GM18519 (cell line): Measurements from ENCODE around the gene OLFM1.
"Not testable (repeated sequence)": the region's sequence is repeated elsewhere in the genome, so short reads cannot be mapped to it uniquely, and the experiment has no call there.

ENCODE experiments used
- ATAC-seq: cut with Tn5 transposase; IDR thresholded peaks from one replicate; pipeline ENCODE4 v1.9.1; 2021; ENCODE audit warnings: mild to moderate bottlenecking, moderate library complexity; ENCODE audit not compliant: unreplicated experiment, low FRiP score

The OLFM1 gene

DNA sequence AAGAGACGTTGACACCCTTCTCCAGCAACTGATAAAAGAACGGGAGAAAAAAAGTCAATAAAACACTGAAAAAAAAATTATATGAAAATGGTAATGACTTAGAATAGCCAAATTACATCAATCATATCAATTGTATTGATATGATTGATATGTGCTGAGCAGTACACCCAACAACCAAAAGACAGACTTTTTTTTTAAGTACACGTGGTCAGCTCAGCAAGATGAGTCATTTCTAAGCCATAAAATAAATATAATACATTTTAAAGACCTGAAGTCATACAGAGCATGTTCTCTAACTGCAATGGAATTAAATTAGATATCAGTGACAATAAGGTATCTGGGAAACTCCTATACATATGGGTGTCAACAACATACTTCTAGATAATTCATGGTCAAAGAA, 30.9 kb upstream of the OLFM1 start:
- no peak for ATAC-seq

DNA sequence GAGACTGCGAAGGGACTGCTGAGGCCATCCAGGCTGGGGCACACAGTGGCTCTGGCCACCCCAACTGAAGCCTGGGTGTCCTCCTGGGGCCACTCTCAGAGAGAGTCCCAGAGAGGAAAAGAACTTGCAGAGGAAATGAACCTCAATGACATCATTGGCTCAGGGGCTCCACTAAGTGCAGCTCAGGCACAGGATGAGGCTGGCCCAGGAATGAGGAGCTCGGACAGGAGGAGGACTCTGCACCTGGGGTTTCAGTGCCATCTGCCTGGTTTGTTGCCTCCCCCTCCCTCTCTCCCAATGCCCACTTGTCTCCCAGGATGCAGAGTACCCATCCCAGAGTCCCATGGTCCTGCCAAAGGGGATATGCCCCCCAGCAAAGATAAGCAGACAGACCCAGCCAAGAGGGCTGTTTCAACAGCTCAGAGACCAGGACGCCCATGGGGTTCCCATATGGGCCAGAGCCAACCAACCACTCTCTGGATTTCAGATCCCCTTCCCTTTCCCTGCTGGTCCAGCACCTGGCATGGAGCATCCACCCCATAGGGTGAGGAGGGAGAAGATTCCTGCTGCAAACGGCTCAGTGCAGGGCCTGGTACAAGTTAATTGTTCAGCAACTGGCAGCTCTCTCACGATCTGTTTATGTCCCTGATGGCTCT, 26.9 kb upstream of the OLFM1 start:
- ATAC-seq, result no peak

DNA sequence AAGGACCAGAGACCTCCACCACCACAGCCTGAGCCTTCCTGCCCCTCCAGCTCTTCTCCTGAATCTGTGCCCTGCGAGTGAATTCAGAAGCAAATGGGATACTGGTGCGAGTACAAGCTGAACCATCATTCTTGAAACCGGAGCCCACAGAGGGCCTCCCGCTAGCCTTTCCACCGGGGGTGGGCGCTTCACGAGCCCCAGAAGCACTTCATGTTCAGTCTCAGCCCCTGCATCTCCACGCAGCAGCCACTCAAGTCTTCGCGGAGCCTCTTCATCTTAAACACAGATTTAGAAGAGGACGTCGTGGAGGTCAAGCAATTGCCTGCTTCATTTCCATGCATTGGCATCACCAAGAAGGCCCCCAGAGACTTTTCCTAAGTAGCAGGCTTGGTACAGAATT, 26.0 kb upstream of the OLFM1 start:
- no peak for ATAC-seq

DNA sequence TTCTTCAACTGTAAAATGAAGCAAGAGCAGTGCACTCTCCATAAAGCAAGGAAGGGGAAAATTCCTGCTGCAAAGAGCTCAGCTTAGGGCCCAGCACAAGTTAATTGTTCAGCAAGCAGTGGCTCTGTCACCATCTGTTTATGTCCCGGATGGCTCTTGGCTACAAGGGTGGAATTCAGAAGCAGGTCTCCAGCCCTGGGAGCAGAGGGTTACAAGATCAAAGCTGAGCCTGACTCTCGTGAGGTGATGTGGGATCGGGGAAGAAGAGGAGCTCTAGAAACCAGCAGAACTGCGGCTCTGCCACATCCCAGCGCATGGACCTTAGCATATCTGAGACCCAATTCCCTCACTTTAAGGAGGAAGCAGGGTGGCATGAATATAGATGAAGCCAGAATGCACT, 25.2 kb upstream of the OLFM1 start:
- no peak for ATAC-seq

DNA sequence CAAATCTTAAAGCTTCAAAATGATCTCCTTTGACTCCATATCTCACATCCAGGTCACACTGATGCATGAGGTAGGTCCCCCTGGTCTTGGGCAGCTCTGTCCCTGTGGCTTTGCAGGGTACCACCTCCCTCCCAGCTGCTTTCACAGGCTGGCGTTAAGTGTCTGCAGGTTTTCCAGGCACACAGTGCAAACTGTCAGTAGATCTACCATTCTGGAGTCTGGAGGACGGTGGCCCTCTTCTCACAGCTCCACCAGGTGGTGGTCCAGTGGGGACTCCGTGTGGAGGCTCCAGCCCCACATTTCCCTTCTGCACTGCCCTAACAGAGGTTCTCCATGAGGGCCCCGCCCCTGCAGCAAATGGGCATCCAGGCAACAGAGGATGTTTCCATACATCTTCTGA, 24.0 kb upstream of the OLFM1 start:
- ATAC-seq, result not testable (repeated sequence)

DNA sequence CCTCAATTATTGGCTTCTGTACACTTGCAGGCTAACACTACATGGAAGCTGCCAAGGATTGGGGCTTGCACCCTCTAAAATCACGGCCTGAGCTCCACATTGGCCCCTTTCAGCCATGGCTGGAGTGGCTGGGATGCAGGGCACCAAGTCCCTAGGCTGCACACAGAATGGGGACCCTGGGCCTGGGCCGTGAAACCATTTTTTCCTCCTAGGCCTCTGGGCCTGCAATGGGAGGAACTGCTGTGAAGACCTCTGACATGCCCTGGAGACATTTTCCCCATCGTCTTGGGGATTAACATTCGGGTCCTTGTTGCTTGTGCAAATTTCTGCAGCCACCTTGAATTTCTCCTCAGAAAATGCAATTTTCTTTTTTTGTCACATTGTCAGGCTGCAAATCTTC, 23.6 kb upstream of the OLFM1 start:
- ATAC-seq, result not testable (repeated sequence)

DNA sequence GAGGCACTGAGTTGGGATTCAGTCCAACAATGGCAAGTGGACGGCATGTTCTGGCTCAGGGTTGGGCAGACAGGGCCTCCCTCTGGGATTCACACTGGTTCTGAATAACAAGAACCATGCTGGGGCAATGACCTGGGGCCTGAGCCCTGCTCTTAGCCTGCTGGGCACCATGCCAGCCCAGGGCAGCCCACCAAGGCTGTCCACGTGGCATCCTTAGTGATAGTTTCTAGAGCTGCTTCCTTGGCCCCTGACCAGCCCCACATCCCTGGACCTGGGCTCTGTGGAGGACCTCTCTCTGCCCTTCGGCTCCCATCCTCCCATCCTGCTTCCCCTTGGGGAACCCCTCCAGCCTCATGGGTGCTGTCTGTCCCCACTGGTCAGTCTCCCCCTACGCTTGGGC, 22.3 kb upstream of the OLFM1 start:
- ATAC-seq, result no peak

DNA sequence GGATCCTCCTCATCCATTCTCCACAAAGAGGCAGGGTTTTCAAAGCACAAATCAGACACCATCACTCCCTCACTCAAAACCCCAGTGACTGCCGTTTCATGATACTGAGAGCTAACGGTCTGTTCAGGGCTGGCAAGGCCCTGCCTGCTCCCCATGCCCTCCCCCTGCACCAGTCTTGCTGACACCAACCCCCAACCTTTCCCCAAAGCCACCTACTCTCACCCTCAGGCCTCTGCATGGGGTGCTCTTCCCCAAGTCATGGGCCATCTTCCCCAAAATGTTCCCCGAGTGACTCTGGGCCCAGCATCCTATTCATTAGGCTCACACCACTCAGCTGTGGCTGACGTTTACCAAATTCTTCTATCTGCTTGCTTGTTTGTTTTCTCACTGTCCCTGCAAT, 21.7 kb upstream of the OLFM1 start:
- no peak for ATAC-seq

DNA sequence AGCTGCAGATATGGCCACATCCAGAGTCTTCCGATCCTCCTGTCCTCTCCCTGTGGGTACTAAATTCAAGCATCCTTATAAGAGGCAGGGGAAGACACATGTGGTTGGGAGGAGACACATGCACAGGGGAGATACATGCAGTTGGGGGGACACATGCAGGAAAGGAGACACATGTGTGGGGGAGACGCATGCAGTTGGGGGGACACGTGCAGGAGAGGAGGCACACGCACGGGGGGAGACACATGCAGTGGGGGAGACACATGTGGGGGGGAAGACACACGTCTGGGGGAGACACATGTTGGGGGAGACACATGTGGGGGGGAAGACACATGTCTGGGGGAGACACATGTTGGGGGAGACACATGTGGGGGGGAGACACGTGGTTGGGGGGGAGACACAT, 21.2 kb upstream of the OLFM1 start:
- ATAC-seq, result no peak

DNA sequence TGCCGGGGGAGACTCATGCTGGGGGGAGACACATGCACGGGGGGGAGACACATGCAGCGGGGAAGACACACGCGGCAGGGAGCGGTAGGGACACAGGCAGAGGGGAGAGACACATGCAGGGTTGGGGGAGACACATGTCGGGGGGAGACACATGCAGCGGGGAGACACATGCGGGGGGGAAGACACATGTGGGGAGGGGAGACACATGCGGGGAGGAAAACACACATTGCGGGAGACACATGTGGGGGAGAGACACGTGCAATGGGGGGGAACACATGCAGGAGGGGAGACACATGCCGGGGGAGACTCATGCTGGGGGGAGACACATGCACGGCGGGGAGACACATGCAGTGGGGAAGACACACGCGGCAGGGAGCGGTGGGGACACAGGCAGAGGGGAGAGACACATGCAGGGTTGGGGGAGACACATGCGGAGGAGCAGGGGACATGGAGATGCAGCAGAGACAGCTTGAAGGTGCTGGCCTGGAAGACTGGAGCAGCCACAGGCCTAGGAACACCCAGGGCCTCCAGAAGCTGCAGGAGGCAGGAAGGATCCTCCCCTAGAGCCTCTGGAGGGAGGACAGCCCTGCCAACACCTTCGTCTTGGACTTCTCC, 20.3 kb upstream of the OLFM1 start:
- no peak for ATAC-seq

DNA sequence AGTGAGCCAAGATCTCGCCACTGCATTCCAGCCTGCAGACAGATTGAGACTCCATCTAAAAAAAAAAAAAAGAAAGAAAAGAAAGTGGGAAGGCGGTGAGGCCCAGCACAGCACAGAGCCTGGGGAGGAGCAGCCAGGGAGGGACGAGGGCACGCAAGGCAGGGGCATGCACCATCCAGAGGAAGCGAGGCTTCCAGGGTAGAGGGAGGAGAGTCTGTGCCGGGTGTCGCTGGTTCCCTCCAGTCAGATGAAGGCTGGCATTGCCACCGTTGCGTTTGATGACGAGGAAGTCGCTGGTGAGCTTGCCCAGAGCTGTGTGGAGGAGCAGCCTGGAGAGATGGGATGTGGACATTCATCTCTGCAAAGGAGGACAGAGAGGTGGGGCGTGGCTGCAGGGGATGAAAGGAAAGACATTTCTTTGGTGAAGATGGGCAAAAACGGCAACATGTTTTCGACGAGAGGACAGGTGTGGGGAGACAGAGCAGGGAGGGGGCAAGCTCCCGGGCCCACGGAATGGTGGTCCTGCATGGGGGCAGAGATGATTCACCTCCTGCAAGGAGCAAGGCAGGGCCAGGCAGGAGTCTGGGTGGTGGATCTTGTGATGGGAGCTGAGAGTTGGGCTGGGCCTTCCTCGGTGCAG, 18.6 kb upstream of the OLFM1 start:
- no peak for ATAC-seq

DNA sequence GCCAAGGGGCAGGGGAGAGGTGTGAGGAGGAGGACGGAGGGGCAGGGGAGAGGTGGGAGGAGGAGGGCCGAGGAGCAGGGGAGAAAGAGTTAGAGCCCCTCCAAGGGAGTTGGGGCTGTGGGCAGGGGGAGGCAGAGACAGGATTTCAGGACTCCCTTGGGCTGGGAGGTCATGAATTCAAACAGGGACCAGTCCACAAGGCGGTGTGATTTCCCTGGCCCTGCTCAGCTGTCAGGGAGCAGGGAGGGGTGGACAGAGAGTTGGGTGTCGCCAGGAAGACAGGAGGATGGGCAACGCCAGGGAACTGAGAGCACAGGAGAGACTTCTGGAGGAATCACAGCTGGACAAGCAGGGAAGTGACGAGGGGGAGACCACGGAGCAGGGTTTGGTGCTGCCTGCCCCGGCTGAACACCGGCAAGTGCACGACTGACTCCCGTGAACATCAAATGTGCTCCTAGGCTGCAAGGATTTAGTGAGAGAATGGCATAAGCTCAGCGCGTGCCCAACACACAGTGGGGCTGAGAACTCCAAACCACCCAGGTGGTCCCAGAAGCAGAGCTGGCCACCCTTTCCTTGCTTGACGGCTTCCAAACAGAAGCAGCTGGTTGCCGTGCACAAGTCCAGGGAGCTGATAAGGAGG, 17.8 kb upstream of the OLFM1 start:
- ATAC-seq, result no peak

DNA sequence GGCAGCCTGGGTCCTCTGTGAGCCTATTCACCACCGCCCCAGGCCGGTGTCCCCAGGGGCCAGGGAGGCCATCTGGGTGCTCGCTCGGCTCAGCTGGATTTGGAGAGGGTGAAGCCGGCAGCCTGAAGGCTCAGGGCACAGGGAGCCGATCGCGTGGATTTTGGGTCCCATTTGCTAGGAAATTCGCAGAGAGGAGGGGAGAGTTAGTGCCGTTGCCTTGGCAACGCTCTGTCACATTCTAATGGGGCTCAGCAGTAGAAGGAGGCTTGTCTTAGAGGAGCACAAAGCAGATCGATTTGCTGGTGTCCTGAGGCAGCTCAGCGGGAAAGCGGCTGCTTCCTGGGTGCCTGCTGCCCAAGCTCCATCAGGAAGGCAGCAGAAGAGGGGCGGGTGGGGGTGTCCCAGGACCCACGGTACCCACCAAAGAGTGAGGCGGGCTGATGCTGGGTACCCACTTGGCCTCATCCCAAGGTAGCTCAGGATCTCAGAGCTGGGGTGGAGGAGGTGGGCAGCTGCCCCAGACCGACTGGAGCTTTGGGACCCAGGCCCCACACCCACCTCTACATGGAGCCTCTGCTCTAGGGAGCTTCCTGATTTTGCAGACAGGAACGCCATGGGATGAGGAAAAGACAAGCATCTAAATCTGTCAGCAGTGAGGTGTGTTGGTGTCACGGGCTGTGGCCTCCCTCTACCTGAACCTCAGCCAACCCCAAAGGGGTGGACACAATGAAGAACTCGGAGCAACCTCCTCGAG, 17.1 kb upstream of the OLFM1 start:
- no peak for ATAC-seq

DNA sequence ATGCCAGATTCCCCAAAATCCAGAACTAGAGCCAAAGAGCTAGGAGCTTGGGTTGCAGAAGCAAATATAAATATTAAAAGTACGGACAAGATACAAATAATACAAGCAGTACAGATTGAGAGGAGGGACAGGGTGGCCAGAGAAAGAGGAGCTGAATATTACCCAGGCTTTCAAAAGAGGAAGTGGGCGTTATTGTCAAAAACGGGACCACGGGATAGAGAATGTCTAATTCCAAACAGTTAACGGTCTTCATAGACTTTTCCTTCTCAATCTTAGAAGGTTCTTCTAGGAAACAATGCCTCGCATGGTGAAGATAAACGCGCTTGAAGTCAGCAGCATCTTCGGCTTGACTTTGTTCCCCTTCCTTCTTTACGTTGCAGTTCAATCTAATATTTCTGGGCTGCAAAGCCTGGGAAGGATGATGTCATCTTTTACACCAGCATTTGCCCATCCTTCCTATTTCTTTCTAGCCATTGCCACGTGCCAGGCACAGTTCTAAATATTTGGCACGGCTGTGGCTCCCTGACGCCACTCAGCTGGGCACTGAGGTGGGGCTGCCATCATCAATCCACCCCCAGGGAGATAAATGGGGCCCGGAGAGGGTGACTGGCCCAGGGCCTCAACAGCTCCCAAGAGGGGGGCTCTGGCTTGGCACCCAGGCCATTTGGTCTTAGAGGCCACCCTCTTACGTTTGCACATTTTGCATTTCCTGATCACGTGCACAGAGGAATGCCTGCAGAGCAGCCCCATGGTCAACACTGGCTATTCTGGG, 16.3 kb upstream of the OLFM1 start:
- ATAC-seq, result no peak

DNA sequence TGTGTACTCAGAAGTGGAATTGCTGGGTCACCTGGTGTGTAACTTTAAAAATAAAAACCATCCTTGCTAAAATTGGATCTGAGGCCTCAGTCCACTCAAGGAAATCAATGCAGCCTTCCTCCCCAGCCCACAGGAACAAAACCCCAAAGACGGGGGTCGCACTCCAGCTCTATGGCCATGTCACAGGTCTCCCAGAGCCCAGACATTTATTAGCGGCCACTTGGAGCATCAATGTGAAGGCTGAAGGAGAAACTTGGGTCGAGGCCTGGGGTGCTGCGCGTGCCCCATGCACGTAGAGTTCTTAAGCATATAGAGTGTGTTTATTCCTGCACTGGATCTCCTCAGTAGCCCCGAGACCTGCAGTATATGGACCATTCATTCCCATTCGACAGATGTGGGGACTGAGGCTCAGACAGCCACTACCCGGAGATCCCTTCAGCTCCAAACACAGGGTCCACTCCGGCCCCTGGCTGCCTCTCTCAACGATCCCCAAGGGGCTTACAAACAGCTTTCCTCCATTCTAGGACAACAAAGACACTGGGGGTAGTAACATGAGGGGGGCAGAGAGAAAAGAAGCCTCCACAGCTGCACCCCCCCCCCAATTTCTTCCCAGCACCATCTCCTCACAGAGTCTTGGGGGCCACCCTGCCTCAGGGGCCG, 14.3 kb upstream of the OLFM1 start:
- ATAC-seq, result no peak

DNA sequence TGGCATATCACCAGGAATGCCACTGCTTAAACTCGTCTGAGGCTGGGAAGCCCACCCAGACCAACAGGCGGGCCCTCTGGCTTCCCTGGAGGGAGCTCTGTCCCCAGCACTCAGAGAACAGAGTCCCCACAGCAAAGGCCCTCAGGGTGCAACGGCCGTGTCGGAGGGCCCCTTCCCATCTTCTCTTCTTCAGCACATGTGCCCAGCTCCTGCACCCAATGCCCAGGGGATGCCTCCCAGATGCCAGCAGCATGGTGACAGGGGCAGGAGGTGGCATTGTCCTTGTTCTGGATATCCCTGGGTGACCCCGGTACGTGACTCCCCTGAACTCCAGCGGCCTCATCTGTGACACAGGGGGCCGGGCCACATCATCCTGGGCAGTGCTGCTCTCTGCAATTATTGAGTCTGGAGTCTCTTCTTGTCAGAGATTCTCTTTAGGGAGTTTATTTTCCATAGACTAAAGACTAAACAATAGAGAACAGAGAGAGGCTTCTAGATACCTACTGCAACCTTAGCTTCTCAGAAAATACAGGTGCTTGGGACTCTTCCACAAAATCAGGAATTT, 13.6 kb upstream of the OLFM1 start:
- no peak for ATAC-seq

DNA sequence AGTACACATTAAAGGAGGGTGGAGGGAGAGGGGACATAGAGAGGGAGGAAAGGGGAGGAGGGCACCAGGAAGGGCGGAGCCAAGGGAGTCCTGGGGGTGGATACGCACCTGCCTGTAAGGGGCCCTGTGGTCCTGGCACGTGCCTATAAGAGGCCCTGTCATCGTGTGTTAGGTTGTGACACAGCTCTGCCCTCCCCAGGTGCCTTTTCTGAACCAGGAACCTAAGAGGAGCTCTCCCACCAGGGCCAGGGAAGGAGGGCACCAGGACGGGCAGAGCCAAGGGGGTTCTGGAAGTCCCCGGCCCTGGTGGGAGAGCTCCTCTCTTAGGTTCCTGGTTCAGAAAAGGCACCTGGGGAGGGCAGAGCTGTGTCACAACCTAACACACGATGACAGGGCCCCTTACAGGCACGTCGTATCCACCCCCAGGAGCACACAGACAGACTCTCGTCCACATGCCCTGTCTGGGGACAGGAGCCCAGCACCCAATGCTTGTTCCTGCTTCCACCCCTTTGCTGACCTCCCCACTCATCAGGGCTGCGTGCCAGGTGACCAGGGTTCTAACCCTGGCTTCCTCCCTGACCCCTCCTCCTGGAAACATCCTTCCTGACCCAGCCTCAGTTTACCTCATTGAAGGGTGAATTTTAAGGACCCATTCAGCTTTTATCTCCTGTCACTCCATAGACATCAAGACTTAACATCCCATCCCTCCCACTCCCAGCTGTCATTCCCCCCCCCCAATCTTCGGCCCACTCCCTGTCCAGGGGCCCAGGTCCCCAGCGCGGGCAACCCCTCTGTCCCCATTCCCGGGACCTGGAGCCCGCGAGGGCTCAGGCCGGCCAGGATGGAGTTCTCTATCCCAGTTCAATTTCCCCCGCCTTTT, 12.9 kb upstream of the OLFM1 start:
- no peak for ATAC-seq
